ENCODE measurements around the gene PKNOX2. TPM values are rescaled to one million over a fixed set of nuclear protein-coding genes. Genes with fewer than 3 reads are reported as not detected.
A peak's percentile ranks its signal among the peaks of the same experiment; 100 is the strongest.

PKNOX2 gene
- total RNA-seq, 2 donors from 2014 or later: 5.5 to 6.9 TPM

DNA sequence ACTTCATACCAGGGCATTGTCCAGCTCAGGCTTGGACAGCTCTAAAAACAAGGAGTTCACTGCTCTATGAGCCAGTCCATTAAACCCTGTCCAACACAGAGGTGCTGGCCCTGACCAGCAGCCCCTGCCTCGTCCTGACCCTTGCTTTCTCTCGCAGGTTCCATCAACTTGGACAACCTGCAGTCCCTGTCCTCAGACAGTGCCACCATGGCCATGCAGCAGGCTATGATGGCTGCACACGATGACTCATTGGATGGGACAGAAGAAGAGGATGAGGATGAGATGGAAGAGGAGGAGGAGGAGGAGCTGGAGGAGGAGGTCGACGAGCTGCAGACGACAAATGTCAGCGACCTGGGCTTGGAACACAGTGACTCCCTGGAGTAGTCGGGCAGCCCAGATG is 266.5 kb downstream of the PKNOX2 start:
- Histone ChIP-seq H3K27ac (no peak overlapping the region), H3K27me3 (no peaks in the 10 kb centered on the region), H3K4me1 (peaks cover 0 to 18% of the 10 kb centered on the region in 2 donors), H3K36me3 (no peaks in the 10 kb centered on the region), H3K9me3 (no peaks in the 10 kb centered on the region), H3K4me3 (no peak overlapping the region)
- no peak for DNase-seq (ENCODE audit: low spot score)
- TF ChIP-seq CTCF (IDR thresholded peaks at IDR 0.05): no peak

DNA sequence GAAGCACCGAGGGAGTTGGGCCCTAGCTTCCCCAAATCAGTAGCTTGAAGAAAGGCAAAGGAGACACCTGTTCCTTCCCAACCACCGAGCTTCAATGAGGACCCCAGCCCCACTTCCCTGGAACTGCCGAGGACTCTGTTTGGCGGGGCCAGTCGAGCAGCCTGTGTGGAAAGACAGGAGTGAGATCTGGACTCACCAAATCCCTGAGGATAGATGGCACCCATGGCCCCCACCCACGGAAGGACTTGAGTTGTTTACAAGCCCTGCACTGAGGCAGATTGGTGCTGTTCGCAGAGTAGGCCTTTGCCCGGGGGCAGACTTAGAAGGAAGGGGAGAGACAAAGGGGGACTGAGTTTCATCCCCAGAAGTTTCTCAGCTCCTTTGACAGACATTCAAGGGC is 266.9 kb downstream of the PKNOX2 start:
- Histone ChIP-seq H3K4me1 (peaks cover 0 to 15% of the 10 kb centered on the region in 2 donors), H3K36me3 (no peaks in the 10 kb centered on the region), H3K27ac (no peak overlapping the region), H3K27me3 (no peaks in the 10 kb centered on the region), H3K9me3 (no peaks in the 10 kb centered on the region), H3K4me3 (no peak overlapping the region)
- no peak for TF ChIP-seq CTCF (IDR thresholded peaks at IDR 0.05)
- DNase-seq (ENCODE audit: low spot score): no peak

GRCh38 chr11:125433454-125434121 is 269.0 kb downstream of the PKNOX2 start:
- Histone ChIP-seq H3K4me3 (no peak overlapping the region), H3K27me3 (no peaks in the 10 kb centered on the region), H3K9me3 (no peaks in the 10 kb centered on the region), H3K4me1 (peaks cover 0 to 15% of the 10 kb centered on the region in 2 donors), H3K27ac (no peak overlapping the region), H3K36me3 (no peaks in the 10 kb centered on the region)
- TF ChIP-seq CTCF (IDR thresholded peaks at IDR 0.05): peak; percentile 33 to 74
- no peak for DNase-seq (ENCODE audit: low spot score)

- Histone ChIP-seq H3K4me3 (no peak overlapping the region), H3K27me3 (no peaks in the 10 kb centered on the region), H3K4me1 (no peaks in the 10 kb centered on the region), H3K27ac (no peak overlapping the region), H3K36me3 (no peaks in the 10 kb centered on the region), H3K9me3 (no peaks in the 10 kb centered on the region)
- no peak for DNase-seq (ENCODE audit: low spot score)
- TF ChIP-seq CTCF (IDR thresholded peaks at IDR 0.05): no peak
Measured at GRCh38 chr11:125435461-125436238, 271.1 kb downstream of the PKNOX2 start.

GRCh38 chr11:125441648-125442410 is 277.3 kb downstream of the PKNOX2 start:
- Histone ChIP-seq H3K27me3 (no peaks in the 10 kb centered on the region), H3K4me1 (peaks cover 0 to 26% of the 10 kb centered on the region in 2 donors), H3K9me3 (no peaks in the 10 kb centered on the region), H3K4me3 (no peak overlapping the region), H3K27ac (no peak overlapping the region), H3K36me3 (no peaks in the 10 kb centered on the region)
- no peak for DNase-seq (ENCODE audit: low spot score)
- no peak for TF ChIP-seq CTCF (IDR thresholded peaks at IDR 0.05)

All from right atrium auricular region (tissue), 2 donors.